Natural killer cell (primary cell): ENCODE measurements around the gene RGS14. TPM values are rescaled to one million over a fixed set of nuclear protein-coding genes. Genes with fewer than 3 reads are reported as not detected.

Experiments
- ATAC-seq, 3 donors: fragments of 150-1000 bp in 2 of 3; fragments of 200-7000 bp in 1 of 3; cut with Tn5 transposase; 1 replicate in 1 of 3; 2 replicates in 2 of 3; pipeline ENCODE4 v1.10.0; 2021; ENCODE audit warnings: mild to moderate bottlenecking in 2 of 3, moderate library complexity in 2 of 3
- DNase-seq, 2 donors: peaks; one replicate each; pipeline versions ENCODE4 v3.0.0 to v3.0.0-alpha.2; 2013 to 2021; ENCODE audit warnings: mixed read lengths in 1 of 2
- H3K27ac ChIP-seq: one replicate; pipeline ENCODE4 v1.5.1; 2013; ENCODE audit warnings: mild to moderate bottlenecking, low read length
- H3K27me3 ChIP-seq: one replicate; pipeline ENCODE4 v1.6.1; 2013; ENCODE audit warnings: low read length; ENCODE audit not compliant: control insufficient read depth, insufficient read depth
- H3K36me3 ChIP-seq: one replicate; pipeline ENCODE4 v1.6.1; 2013; ENCODE audit warnings: low read length; ENCODE audit not compliant: control insufficient read depth, insufficient read depth
- H3K4me1 ChIP-seq: one replicate; pipeline ENCODE4 v1.6.1; 2013; ENCODE audit warnings: low read length; ENCODE audit not compliant: control insufficient read depth, insufficient read depth
- H3K4me3 ChIP-seq: one replicate; pipeline ENCODE4 v1.5.1; 2013; ENCODE audit warnings: low read length
- H3K9me3 ChIP-seq: one replicate; pipeline ENCODE4 v1.6.1; 2013; ENCODE audit warnings: low read length; ENCODE audit not compliant: control insufficient read depth, insufficient read depth
- H3K27ac Mint-ChIP-seq, 2 donors: one replicate each; pipeline ENCODE4 v1.8.0; 2022; ENCODE audit warnings: mild to moderate bottlenecking in 2 of 2, mixed read lengths in 2 of 2, moderate library complexity in 1 of 2
- H3K27me3 Mint-ChIP-seq, 2 donors: one replicate each; pipeline ENCODE4 v1.8.0; 2022; ENCODE audit warnings: low read depth in 2 of 2, mixed read lengths in 2 of 2
- H3K36me3 Mint-ChIP-seq: one replicate; pipeline ENCODE4 v1.8.0; 2022; ENCODE audit warnings: mixed read lengths
- H3K4me1 Mint-ChIP-seq, 2 donors: one replicate each; pipeline ENCODE4 v1.8.0; 2022; ENCODE audit warnings: mixed read lengths in 2 of 2
- H3K4me3 Mint-ChIP-seq: one replicate; pipeline ENCODE4 v1.8.0; 2022; ENCODE audit warnings: mild to moderate bottlenecking, moderate library complexity, mixed read lengths
- H3K9me3 Mint-ChIP-seq, 2 donors: one replicate each; pipeline ENCODE4 v1.8.0; 2022; ENCODE audit warnings: mixed read lengths in 2 of 2
- WGBS: methylation state at CpG from one replicate; pipeline ENCODE4 v1.1.7; 2013; ENCODE audit warnings: missing lambda C conversion rate; ENCODE audit not compliant: insufficient coverage; 5-methylcytosine and 5-hydroxymethylcytosine counted together
- intact Hi-C: fragments of 100-400 bp; cut with micrococcal nuclease; formaldehyde crosslinking; loops from one replicate; pipeline ENCODE4 v1.14.2; 2022
- total RNA-seq, 4 donors: library from RNA; stranded (reverse); fragments of 120-200 nt in 1 of 4; gene quantifications; one replicate each; pipeline versions ENCODE4 v1.2.3 to v1.2.4, GENCODE V29; 2013 to 2022
- TF ChIP-seq, protein P1 (sequence below): fragments of 200-600 bp; IDR thresholded peaks from one replicate; pipeline ENCODE4 v1.8.0; 2022; ENCODE audit warnings: antibody characterized with exemption

The RGS14 gene
- total RNA-seq, 3 donors from 2014 or later (not counting 1 experiment from before 2014, with no cell fraction given) = 57.3 to 87.0 (median 66.1) TPM

DNA sequence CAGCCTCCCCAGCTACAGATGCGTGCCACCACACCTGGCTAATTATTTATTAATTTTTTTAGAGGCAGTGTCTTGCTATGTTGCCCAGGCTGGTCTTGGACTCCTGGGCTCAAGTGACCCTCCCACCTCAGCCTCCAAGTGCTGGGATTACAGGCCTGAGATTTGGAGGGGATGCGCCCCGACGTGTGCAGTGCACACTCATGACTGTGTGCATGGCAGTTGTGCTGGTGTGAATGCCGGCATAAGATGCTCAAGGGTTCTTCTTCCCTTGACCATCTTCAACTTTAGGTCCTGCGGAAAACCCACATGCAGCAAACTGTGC is 23.0 kb downstream of the RGS14 start:
- intact Hi-C loops = no loop called here
- H3K27ac Mint-ChIP-seq = no peak overlapping the region

DNA sequence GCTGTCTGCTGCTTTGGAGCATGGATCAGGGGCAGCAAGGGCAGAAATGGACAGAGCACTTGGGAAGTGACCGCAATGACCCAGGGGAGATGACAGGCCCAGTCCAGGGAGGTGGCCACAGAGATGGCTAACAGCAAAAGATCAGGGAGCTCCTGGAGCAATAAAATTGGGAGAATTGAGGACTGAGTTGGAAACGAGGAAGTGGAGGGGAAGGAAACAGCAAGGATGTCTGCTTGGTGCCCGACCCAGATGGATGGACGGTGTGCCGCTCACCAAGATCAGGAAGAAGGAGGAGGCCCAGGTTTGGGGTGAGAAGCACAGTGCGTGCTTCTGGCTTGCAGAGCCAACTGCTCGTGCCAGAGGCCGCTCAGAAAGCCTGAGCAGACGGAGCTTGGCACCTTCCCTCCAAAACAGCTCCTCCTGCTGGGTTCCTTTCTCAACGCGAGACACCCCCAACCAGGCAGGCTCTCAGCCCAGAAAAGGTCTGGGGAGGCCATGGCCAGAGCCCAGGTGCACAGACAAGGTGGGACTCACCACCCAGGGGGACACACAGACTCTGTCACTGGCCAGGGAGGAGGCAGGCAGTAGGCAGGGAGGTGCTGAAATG is 24.8 kb downstream of the RGS14 start:
- 55% methylated on average over 11 of the region's 11 CpGs for WGBS
- intact Hi-C loops = no loop called here
- DNase-seq (peak in 1 of 2 donors; percentile 68), ATAC-seq (no peak)
- Mint-ChIP-seq H3K9me3 (no peaks in the 10 kb centered on the region), H3K27me3 (peaks cover 4 to 5% of the 10 kb centered on the region in 2 donors), H3K4me1 (peaks cover 7 to 19% of the 10 kb centered on the region in 2 donors), H3K27ac (no peak overlapping the region), H3K4me3 (no peak overlapping the region), H3K36me3 (no peaks in the 10 kb centered on the region)
- H3K4me1 ChIP-seq = peaks cover 30% of the 10 kb centered on the region
- TF ChIP-seq, protein P1, sequence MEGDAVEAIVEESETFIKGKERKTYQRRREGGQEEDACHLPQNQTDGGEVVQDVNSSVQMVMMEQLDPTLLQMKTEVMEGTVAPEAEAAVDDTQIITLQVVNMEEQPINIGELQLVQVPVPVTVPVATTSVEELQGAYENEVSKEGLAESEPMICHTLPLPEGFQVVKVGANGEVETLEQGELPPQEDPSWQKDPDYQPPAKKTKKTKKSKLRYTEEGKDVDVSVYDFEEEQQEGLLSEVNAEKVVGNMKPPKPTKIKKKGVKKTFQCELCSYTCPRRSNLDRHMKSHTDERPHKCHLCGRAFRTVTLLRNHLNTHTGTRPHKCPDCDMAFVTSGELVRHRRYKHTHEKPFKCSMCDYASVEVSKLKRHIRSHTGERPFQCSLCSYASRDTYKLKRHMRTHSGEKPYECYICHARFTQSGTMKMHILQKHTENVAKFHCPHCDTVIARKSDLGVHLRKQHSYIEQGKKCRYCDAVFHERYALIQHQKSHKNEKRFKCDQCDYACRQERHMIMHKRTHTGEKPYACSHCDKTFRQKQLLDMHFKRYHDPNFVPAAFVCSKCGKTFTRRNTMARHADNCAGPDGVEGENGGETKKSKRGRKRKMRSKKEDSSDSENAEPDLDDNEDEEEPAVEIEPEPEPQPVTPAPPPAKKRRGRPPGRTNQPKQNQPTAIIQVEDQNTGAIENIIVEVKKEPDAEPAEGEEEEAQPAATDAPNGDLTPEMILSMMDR = no peak
- no peak overlapping the region for H3K27ac ChIP-seq
- no peaks in the 10 kb centered on the region for H3K36me3 ChIP-seq
- no peaks in the 10 kb centered on the region for H3K27me3 ChIP-seq
- no peaks in the 10 kb centered on the region for H3K9me3 ChIP-seq
- no peak overlapping the region for H3K4me3 ChIP-seq

More for the DNA sequence above, 23.0 kb downstream of the RGS14 start:
- WGBS = 98% methylated on average over 6 of the region's 6 CpGs
- H3K36me3 Mint-ChIP-seq = no peaks in the 10 kb centered on the region
- no peaks in the 10 kb centered on the region for H3K9me3 Mint-ChIP-seq
- Histone ChIP-seq H3K36me3 (no peaks in the 10 kb centered on the region), H3K4me1 (peaks cover 18% of the 10 kb centered on the region), H3K27ac (no peak overlapping the region), H3K4me3 (no peak overlapping the region), H3K27me3 (no peaks in the 10 kb centered on the region), H3K9me3 (no peaks in the 10 kb centered on the region)
- peaks cover 7 to 19% of the 10 kb centered on the region in 2 donors for H3K4me1 Mint-ChIP-seq
- H3K4me3 Mint-ChIP-seq = no peak overlapping the region
- H3K27me3 Mint-ChIP-seq = peaks cover 4 to 5% of the 10 kb centered on the region in 2 donors
- TF ChIP-seq, protein P1 = no peak
- ATAC-seq = no peak
- DNase-seq = no peak

DNA sequence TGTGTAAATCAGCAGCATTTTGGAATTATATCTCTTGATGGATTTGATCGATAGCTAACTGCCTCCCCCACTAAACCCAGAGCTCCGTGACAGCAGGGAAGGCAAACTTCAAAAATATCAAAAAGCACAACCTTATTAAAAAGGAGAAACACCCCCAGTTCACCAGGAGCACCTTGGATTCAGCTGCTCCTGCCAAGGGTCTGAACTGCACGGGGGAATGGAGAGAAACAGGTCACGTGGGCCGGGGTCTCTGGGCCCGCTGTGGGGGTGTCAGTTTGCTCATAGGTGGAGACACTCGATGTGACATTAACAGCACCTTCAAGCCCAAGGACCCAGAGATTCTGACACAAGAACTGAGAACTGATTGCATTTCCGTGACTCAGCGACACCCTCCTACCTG is 25.5 kb downstream of the RGS14 start:
- Histone ChIP-seq H3K4me1 (peaks cover 36% of the 10 kb centered on the region), H3K36me3 (no peaks in the 10 kb centered on the region), H3K9me3 (no peaks in the 10 kb centered on the region), H3K4me3 (no peak overlapping the region), H3K27me3 (no peaks in the 10 kb centered on the region), H3K27ac (no peak overlapping the region)
- H3K27me3 Mint-ChIP-seq = peaks cover 4 to 5% of the 10 kb centered on the region in 2 donors
- DNase-seq (no peak), ATAC-seq (no peak)
- 90% methylated on average over 9 of the region's 9 CpGs for WGBS
- peaks cover 7 to 19% of the 10 kb centered on the region in 2 donors for H3K4me1 Mint-ChIP-seq
- TF ChIP-seq, protein P1 = no peak
- H3K9me3 Mint-ChIP-seq = no peaks in the 10 kb centered on the region
- intact Hi-C loops = no loop called here
- H3K36me3 Mint-ChIP-seq = no peaks in the 10 kb centered on the region
- no peak overlapping the region for H3K4me3 Mint-ChIP-seq
- H3K27ac Mint-ChIP-seq = no peak overlapping the region

DNA sequence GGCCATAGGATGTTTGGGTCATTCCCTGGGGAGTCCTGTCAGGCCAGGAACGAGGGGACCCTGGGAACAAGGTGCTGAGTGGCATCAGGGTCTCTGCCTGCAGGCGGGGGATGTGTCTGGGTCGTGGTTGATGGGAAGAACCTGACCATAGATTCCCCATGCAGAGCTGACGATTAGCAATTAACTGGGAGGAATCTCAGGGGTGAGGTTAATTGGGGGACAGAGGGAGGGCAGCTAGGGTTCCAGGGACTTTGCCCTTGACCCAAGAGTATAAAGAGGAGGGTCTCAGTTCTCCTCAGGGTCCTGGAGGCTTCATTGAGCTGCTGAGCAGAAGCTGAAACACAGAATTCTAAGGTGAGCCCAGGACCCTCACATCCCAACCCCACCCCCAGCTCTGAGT is 26.4 kb downstream of the RGS14 start, which contains the start of gene SLC34A1:
SLC34A1 (plus strand) TSS at position 301 of the 400 bp plus-strand sequence. CDS start 1,308 bp downstream, outside the sequence.
- H3K4me3 Mint-ChIP-seq = peak within 1 kb of the TSS; percentile 2
- 85% methylated on average over 4 of the region's 4 CpGs for WGBS

More for the DNA sequence above, 26.4 kb downstream of the RGS14 start, which contains the start of gene SLC34A1:
- TF ChIP-seq, protein P1 = no peak
- Mint-ChIP-seq H3K27ac (peak within 1 kb of the TSS in 1 of 2 donors; percentile 68), H3K27me3 (peaks cover 4 to 5% of the 10 kb centered on the region in 2 donors), H3K36me3 (no peaks in the 10 kb centered on the region), H3K9me3 (no peaks in the 10 kb centered on the region), H3K4me1 (peaks cover 15 to 29% of the 10 kb centered on the region in 2 donors)
- no peaks in the 10 kb centered on the region for H3K27me3 ChIP-seq
- H3K9me3 ChIP-seq = no peaks in the 10 kb centered on the region
- H3K4me1 ChIP-seq = peaks cover 45% of the 10 kb centered on the region
- DNase-seq (no peak), ATAC-seq (no peak)
- H3K27ac ChIP-seq = no peak within 1 kb of the TSS
- no peak within 1 kb of the TSS for H3K4me3 ChIP-seq
- intact Hi-C loops = no loop called here
- H3K36me3 ChIP-seq = no peaks in the 10 kb centered on the region
